GM12873 (cell line): Measurements from ENCODE around the gene ZCCHC14.

ENCODE experiments used
- TF ChIP-seq, protein P1 (sequence below): IDR thresholded peaks from 2 replicates; pipeline ENCODE4 v1.5.1; 2012; ENCODE audit warnings: low read depth, mild to moderate bottlenecking, moderate library complexity, low read length, control low read depth; ENCODE audit not compliant: insufficient read depth; ENCODE audit errors: missing control alignments

The ZCCHC14 gene

DNA sequence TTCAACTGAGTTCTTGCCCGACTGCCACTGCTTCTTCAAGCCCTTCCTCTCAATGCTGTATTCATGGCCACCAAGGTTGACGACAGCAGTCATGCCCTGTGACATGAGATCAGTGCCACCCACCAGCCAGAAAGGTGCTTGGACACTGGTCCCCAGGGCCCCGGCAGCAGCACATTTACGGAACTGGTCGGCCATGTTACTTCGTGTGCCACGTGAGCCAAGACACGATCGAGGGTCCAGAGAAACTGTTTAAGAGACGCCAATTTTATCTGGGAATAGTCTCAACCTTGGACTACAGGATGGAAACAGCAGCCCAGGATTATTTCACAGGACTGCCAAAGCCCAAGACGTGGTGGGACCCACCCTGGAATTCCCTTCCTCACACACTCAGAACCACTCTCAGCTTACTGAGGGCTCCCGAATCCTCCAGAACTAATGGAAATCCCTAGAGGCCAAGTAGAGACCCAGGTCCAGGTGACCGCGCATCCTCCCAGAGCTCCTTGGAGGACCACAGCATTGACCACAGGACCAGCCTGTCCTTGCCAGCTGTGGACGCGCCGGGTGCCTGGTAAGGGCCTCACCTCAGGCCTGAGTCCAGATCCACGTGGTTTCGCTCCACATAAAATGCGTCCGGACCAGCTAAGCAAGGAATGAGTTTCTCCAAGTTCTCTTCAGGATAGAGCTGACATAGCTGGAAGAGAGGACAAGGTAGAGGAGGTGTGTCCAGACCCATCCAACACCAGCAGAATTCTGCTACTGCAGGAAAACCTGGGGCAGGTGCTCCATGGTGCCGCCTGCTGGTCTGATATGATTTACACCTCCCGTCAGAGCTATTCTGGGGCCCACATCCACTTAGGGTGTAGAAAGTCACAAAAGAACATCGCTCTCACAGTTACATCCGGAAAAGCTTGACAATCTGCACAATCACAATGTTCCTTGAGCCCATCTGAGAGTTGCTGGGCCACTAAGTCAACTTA is 72.5 kb downstream of the ZCCHC14 start:
- TF ChIP-seq, protein P1, sequence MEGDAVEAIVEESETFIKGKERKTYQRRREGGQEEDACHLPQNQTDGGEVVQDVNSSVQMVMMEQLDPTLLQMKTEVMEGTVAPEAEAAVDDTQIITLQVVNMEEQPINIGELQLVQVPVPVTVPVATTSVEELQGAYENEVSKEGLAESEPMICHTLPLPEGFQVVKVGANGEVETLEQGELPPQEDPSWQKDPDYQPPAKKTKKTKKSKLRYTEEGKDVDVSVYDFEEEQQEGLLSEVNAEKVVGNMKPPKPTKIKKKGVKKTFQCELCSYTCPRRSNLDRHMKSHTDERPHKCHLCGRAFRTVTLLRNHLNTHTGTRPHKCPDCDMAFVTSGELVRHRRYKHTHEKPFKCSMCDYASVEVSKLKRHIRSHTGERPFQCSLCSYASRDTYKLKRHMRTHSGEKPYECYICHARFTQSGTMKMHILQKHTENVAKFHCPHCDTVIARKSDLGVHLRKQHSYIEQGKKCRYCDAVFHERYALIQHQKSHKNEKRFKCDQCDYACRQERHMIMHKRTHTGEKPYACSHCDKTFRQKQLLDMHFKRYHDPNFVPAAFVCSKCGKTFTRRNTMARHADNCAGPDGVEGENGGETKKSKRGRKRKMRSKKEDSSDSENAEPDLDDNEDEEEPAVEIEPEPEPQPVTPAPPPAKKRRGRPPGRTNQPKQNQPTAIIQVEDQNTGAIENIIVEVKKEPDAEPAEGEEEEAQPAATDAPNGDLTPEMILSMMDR, result peak; percentile 57

DNA sequence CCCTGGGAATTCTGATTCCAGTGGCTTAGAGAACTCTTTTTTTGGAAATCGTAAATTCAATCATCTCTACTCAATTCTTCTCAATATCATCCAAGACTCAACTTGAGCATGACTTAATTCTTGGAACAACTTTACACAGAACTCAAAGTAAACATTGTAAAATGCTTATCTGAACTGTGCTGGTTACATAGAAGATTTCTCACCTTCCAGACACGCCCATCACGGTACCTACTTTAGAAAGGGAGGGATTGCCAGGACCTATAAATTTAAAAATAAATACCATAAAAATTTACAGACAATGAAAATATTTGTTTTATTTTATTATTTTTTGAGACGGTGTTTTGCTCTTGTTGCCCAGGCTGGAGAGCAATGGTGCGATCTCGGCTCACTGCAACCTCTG is 74.2 kb downstream of the ZCCHC14 start:
- TF ChIP-seq, protein P1, result no peak

DNA sequence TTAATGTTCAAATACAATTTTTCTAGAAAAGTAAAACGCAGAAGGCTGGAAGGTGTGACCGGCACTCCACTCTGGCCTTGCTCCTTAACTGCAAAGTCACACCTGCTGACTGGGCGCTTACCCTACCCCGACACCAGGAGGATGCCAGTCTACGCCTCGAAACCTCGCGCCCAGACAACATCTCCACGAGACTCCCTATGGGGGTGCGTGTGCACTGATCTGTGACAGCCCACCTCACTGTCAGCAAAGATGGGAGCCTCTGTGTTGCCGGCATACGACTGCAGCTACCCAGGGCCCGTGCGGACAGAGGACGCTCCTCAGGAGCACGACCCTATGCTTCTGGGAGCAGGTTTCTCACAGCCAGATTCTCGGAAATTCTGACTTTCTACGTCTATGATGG is 74.6 kb downstream of the ZCCHC14 start:
- TF ChIP-seq, protein P1, result no peak

DNA sequence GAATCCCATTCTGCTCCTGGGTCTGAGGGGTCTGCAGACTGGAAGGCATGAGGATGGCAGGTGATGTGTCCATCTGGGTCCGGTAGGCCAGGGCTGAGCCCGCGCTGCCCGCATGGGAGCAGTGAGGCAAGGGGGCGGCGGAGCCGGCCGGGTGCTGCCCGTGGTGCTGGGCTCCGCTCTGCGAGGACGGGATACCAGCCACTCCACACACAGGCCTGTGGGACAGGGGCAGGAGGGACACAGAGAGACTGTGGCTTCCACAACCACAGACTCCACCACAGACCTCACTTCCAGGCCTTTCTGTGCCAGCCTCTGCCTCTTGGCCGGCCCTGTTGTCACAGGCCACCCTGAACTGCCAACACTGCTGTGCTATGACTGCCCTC is 75.3 kb downstream of the ZCCHC14 start:
- TF ChIP-seq, protein P1, result no peak

DNA sequence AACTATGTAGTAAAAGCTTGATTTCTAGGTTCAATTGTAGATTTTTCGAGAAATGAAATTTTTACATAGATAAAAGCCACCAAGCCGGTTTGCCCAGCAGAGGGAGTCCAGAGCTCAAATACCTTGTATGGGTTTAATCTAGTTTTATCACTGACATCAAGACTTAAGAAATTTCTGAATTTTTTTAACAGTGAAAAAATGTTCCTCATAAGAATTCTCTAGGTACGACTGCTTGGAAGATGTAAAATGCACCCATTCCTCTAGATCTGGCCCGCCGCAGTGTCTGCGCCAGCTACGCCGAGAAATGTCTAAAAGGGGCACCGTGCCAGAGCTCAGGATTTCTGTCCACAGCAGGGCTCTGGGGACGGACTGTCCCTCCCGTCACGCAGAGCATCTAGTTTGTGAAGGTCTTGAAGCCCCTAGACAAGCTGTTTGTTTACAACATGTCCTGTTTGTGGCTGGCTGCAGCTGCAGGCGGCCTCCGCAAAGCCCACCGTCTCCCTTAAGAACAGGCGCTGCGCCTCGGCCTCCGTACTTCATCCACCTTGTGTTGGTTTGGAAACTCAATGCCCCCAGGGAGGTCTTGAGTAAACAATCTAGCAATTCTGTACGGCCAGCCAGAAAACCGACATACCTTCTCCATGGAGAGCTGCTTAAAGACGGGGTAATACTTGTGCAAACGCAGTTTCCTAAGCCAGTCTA is 75.8 kb downstream of the ZCCHC14 start:
- TF ChIP-seq, protein P1, result peak; percentile 33

DNA sequence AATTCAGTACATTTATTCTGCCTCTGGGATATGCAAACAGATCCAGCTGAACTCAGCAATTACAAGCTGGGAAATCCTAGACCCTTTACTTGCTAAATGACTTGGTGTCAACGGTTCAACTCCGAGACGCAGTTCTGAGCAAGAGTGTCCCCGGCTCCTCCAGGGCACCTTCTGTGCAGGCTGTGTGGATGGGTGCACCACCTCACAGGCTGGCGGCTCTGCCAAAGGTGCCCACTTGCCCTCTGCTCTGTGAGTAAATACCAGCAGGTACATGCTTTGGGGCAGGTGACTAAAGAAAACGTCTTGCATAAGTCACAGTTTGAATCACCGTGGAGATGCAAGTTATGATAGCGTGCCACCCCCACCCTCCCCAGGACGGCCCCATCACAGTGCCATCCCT is 77.4 kb downstream of the ZCCHC14 start:
- TF ChIP-seq, protein P1, result no peak

DNA sequence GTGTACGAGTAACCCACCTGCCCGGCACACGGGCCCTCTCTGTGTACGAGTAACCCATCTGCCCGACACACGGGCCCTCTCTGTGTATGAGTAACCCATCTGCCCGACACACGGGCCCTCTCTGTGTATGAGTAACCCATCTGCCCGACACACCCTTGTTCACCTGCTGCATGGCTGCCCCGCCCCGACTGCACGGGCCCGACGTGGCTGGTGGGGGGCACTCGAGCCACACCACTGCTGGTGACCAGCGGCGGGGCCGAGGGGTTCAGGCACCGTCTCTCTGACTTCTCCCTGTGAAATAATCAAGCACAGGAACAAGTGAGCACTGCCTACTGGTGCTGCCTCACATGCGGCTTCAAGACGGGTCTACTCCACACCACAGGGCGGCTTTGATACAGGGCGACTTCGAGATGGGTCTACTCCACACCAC is 78.6 kb downstream of the ZCCHC14 start:
- TF ChIP-seq, protein P1, result no peak
